Fibroblast of lung (primary cell): Measurements from ENCODE around the gene DLGAP1. TPM values are rescaled to one million over a fixed set of nuclear protein-coding genes. Genes with fewer than 3 reads are reported as not detected.

Experiments
- DNase-seq, 2 donors: peaks; one replicate each; pipeline versions ENCODE4 v3.0.0 to v3.0.0-alpha.2; 2010; ENCODE audit warnings: low read depth in 2 of 2
- H2AFZ ChIP-seq: 2 replicates; pipeline ENCODE4 v1.5.1; 2012; ENCODE audit warnings: low read length, control low read depth, inconsistent platforms
- H3K27ac ChIP-seq: 2 replicates; pipeline ENCODE4 v1.5.1; 2011; ENCODE audit warnings: low read length, control low read depth; ENCODE audit not compliant: insufficient read depth
- H3K27me3 ChIP-seq: 2 replicates; pipeline ENCODE4 v1.5.1; 2011; ENCODE audit warnings: mild to moderate bottlenecking, low read length; ENCODE audit not compliant: control insufficient read depth, insufficient read depth
- H3K36me3 ChIP-seq: 2 replicates; pipeline ENCODE4 v1.5.1; 2011; ENCODE audit warnings: low read length; ENCODE audit not compliant: control insufficient read depth, insufficient read depth
- H3K4me1 ChIP-seq: 2 replicates; pipeline ENCODE4 v1.5.1; 2011; ENCODE audit warnings: low read length; ENCODE audit not compliant: control insufficient read depth, insufficient read depth; ENCODE audit errors: extremely low read depth
- H3K4me2 ChIP-seq: 2 replicates; pipeline ENCODE4 v1.5.1; 2011; ENCODE audit warnings: low read length, control low read depth; ENCODE audit not compliant: insufficient read depth; ENCODE audit errors: extremely low read depth
- H3K4me3 ChIP-seq, 4 experiments: fragments of 200-600 bp in 1 of 4; sonication (generic) in 1 of 4; replicated peaks in 1 of 4; 2 replicates each; pipeline ENCODE4 v1.5.1; 2011 to 2016; ENCODE audit warnings: low read length in 4 of 4, low read depth in 3 of 4, mild to moderate bottlenecking in 3 of 4, control low read depth in 2 of 4, inconsistent platforms in 1 of 4, mixed read lengths in 1 of 4; ENCODE audit not compliant: insufficient read depth in 1 of 4; ENCODE audit errors: control extremely low read depth in 1 of 4
- H3K79me2 ChIP-seq: 2 replicates; pipeline ENCODE4 v1.5.1; 2012; ENCODE audit warnings: mild to moderate bottlenecking, low read length, inconsistent platforms; ENCODE audit not compliant: control insufficient read depth, insufficient read depth
- H3K9ac ChIP-seq: 2 replicates; pipeline ENCODE4 v1.5.1; 2011; ENCODE audit warnings: mild to moderate bottlenecking, low read length, control low read depth; ENCODE audit not compliant: insufficient read depth
- H3K9me3 ChIP-seq: 2 replicates; pipeline ENCODE4 v1.5.1; 2012; ENCODE audit warnings: low read depth, low read length; ENCODE audit not compliant: control insufficient read depth, insufficient read depth
- H4K20me1 ChIP-seq: 2 replicates; pipeline ENCODE4 v1.5.1; 2011; ENCODE audit warnings: low read length; ENCODE audit not compliant: control insufficient read depth, insufficient read depth; ENCODE audit errors: extremely low read depth
- CTCF ChIP-seq, 2 donors: IDR thresholded peaks in 1 of 2; conservative IDR thresholded peaks in 1 of 2; 1 replicate in 1 of 2; 2 replicates in 1 of 2; pipeline ENCODE4 v1.5.1; 2011 to 2012; ENCODE audit warnings: low read length in 2 of 2, control low read depth in 1 of 2, inconsistent platforms in 1 of 2, low read depth in 1 of 2, mild to moderate bottlenecking in 1 of 2
- EZH2 ChIP-seq: IDR thresholded peaks from 2 replicates; pipeline ENCODE4 v1.5.1; 2012; ENCODE audit warnings: low read length, control low read depth, mild to moderate bottlenecking; ENCODE audit errors: missing control alignments
- polyA plus RNA-seq, 2 donors: library from polyadenylated mRNA; depleted of rRNA in 1 of 2; stranded (reverse) in 1 of 2; unstranded in 1 of 2; fragments of >200 nt; gene quantifications; 2 replicates each; pipeline ENCODE4 v1.2.1, GENCODE V29; 2011 to 2012; ENCODE audit warnings: missing spikeins in 1 of 2
- total RNA-seq: library from RNA; depleted of rRNA; stranded (reverse); fragments of >200 nt; gene quantifications from 2 replicates; pipeline ENCODE4 v1.2.1, GENCODE V29; 2014

DLGAP1 gene
- total and polyA plus RNA-seq, 2 donors (not counting 1 experiment from before 2014, with no cell fraction given), result 0.16 to 0.17 TPM

GRCh38 chr18:4384932-4385331 lies 70.2 kb downstream of the DLGAP1 start:
- Histone ChIP-seq H2AFZ (no peak overlapping the region), H3K4me1 (no peaks in the 10 kb centered on the region), H3K9ac (no peak overlapping the region), H3K4me2 (no peak overlapping the region), H3K27me3 (no peaks in the 10 kb centered on the region), H3K9me3 (no peaks in the 10 kb centered on the region), H3K27ac (no peak overlapping the region), H3K79me2 (no peaks in the 10 kb centered on the region), H3K4me3 (no peak overlapping the region), H3K36me3 (no peaks in the 10 kb centered on the region), H4K20me1 (no peaks in the 10 kb centered on the region)
- TF ChIP-seq EZH2 (no peak), CTCF (conservative IDR thresholded peaks at IDR 0.05 in 1 of 2, IDR thresholded peaks at IDR 0.05 in 1 of 2; ENCODE audit: low read depth in 1 of 2, low read length in 2 of 2) (no peak)
- peak in 1 of 2 donors; percentile 6 for DNase-seq

- TF ChIP-seq CTCF (conservative IDR thresholded peaks at IDR 0.05 in 1 of 2, IDR thresholded peaks at IDR 0.05 in 1 of 2; ENCODE audit: low read depth in 1 of 2, low read length in 2 of 2) (no peak), EZH2 (no peak)
- no peak overlapping the region for H3K4me3 ChIP-seq
- no peaks in the 10 kb centered on the region for H3K4me1 ChIP-seq
- H2AFZ ChIP-seq, result no peak overlapping the region
- no peak overlapping the region for H3K27ac ChIP-seq
- no peaks in the 10 kb centered on the region for H4K20me1 ChIP-seq
- no peak overlapping the region for H3K4me2 ChIP-seq
- H3K79me2 ChIP-seq, result no peaks in the 10 kb centered on the region
- no peak overlapping the region for H3K9ac ChIP-seq
- H3K9me3 ChIP-seq, result no peaks in the 10 kb centered on the region
- DNase-seq, result no peak
- H3K36me3 ChIP-seq, result no peaks in the 10 kb centered on the region
- H3K27me3 ChIP-seq, result no peaks in the 10 kb centered on the region
Observed at GRCh38 chr18:4374564-4374963, 80.5 kb downstream of the DLGAP1 start.

GRCh38 chr18:4369705-4370104 lies 85.4 kb downstream of the DLGAP1 start:
- no peaks in the 10 kb centered on the region for H3K9me3 ChIP-seq
- no peaks in the 10 kb centered on the region for H3K79me2 ChIP-seq
- H3K4me2 ChIP-seq, result no peak overlapping the region
- no peaks in the 10 kb centered on the region for H4K20me1 ChIP-seq
- no peaks in the 10 kb centered on the region for H3K27me3 ChIP-seq
- H3K9ac ChIP-seq, result no peak overlapping the region
- H3K27ac ChIP-seq, result no peak overlapping the region
- DNase-seq, result no peak
- H3K4me1 ChIP-seq, result no peaks in the 10 kb centered on the region
- no peaks in the 10 kb centered on the region for H3K36me3 ChIP-seq
- TF ChIP-seq CTCF (conservative IDR thresholded peaks at IDR 0.05 in 1 of 2, IDR thresholded peaks at IDR 0.05 in 1 of 2; ENCODE audit: low read depth in 1 of 2, low read length in 2 of 2) (no peak), EZH2 (no peak)
- no peak overlapping the region for H3K4me3 ChIP-seq
- H2AFZ ChIP-seq, result no peak overlapping the region
